ENCODE data around the gene DDC.

- TF ChIP-seq CTCF (IDR thresholded peaks at IDR 0.05 in 2 of 3, conservative IDR thresholded peaks at IDR 0.05 in 1 of 3; ENCODE audit: borderline replicate concordance in 1 of 3, insufficient read depth in 1 of 3, low read depth in 2 of 3, low read length in 2 of 3) (no peak), RAD21 (IDR thresholded peaks at IDR 0.05; ENCODE audit: low read depth) (no peak), POLR2A (IDR thresholded peaks at IDR 0.05; ENCODE audit: borderline replicate concordance, extremely low read depth, insufficient read depth, insufficient read length) (no peak), POLR2AphosphoS5 (IDR thresholded peaks at IDR 0.05; ENCODE audit: low read depth, low read length) (no peak), EZH2 (IDR thresholded peaks at IDR 0.05) (no peak), ATF3 (IDR thresholded peaks at IDR 0.05) (no peak), FOSL1 (IDR thresholded peaks at IDR 0.05; ENCODE audit: low read depth) (no peak), ZFX (IDR thresholded peaks at IDR 0.05) (no peak), SP1 (IDR thresholded peaks at IDR 0.05; ENCODE audit: low read depth) (no peak)
Observed at GRCh38 chr7:50480797-50481196, 84.4 kb downstream of the DDC start.

Data from HCT116 (cell line).